Measurements from ENCODE around the gene HLA-C. TPM values are rescaled to one million over a fixed set of nuclear protein-coding genes. Genes with fewer than 3 reads are reported as not detected.
"Not testable (repeated sequence)": the region's sequence is repeated elsewhere in the genome, so short reads cannot be mapped to it uniquely, and the experiment has no call there.

The HLA-C gene
- total RNA-seq, 1 donor from 2014 or later: 202 TPM

GRCh38 chr6:31270788-31271640 lies 878 bp downstream of the HLA-C start:
- peak; percentile 67 for ATAC-seq

GRCh38 chr6:31268836-31269235 lies 3.1 kb downstream of the HLA-C start:
- ATAC-seq: no peak

GRCh38 chr6:31268369-31268765 lies 3.5 kb downstream of the HLA-C start:
- ATAC-seq: no peak

- ATAC-seq: no peak
Observed at GRCh38 chr6:31267651-31268368, 4.1 kb downstream of the HLA-C start.

GRCh38 chr6:31266567-31267360 lies 5.1 kb downstream of the HLA-C start:
- no peak for ATAC-seq

- ATAC-seq: no peak
Observed at GRCh38 chr6:31265926-31266325, 6.0 kb downstream of the HLA-C start.

- ATAC-seq: not testable (repeated sequence)
Observed at GRCh38 chr6:31263346-31263933, 8.5 kb downstream of the HLA-C start.

- ATAC-seq: not testable (repeated sequence)
Observed at GRCh38 chr6:31259995-31260394, 11.9 kb downstream of the HLA-C start.

- ATAC-seq: no peak
Observed at GRCh38 chr6:31252625-31253024, 19.3 kb downstream of the HLA-C start.

GRCh38 chr6:31251261-31251660 lies 20.6 kb downstream of the HLA-C start:
- ATAC-seq: no peak

GRCh38 chr6:31249184-31249583 lies 22.7 kb downstream of the HLA-C start:
- ATAC-seq: no peak

- no peak for ATAC-seq
Observed at GRCh38 chr6:31247813-31248212, 24.1 kb downstream of the HLA-C start.

- ATAC-seq: peak; percentile 92
Observed at GRCh38 chr6:31246051-31246521, 25.8 kb downstream of the HLA-C start.

GRCh38 chr6:31243508-31243907 lies 28.4 kb downstream of the HLA-C start:
- no peak for ATAC-seq

- ATAC-seq: no peak
Observed at GRCh38 chr6:31239854-31240253, 32.0 kb downstream of the HLA-C start.

- not testable (repeated sequence) for ATAC-seq
Observed at GRCh38 chr6:31234101-31234500, 37.8 kb downstream of the HLA-C start.

GRCh38 chr6:31228476-31228875 lies 43.4 kb downstream of the HLA-C start:
- ATAC-seq: no peak

GRCh38 chr6:31227143-31227542 lies 44.7 kb downstream of the HLA-C start:
- no peak for ATAC-seq

GRCh38 chr6:31225735-31226134 lies 46.2 kb downstream of the HLA-C start:
- no peak for ATAC-seq

- ATAC-seq: no peak
Observed at GRCh38 chr6:31222496-31222895, 49.4 kb downstream of the HLA-C start.
